HEK293 (cell line): ENCODE results near the gene PPY.
A peak's percentile ranks its signal among the peaks of the same experiment; 100 is the strongest.

Experiments used
- EGR2 ChIP-seq: fragments of 450-650 bp; formaldehyde crosslinking; IDR thresholded peaks from 2 replicates; pipeline ENCODE4 v1.5.1; 2016; ENCODE audit warnings: low read depth, missing biosample characterization, missing genetic modification characterization
- INSM2 ChIP-seq: fragments of 450-650 bp; formaldehyde crosslinking; IDR thresholded peaks from 2 replicates; pipeline ENCODE4 v1.5.1; 2016; ENCODE audit warnings: missing biosample characterization, missing genetic modification characterization
- KLF16 ChIP-seq: fragments of 450-650 bp; formaldehyde crosslinking; IDR thresholded peaks from 2 replicates; pipeline ENCODE4 v1.5.1; 2017; ENCODE audit warnings: missing biosample characterization, missing genetic modification characterization
- ZBTB11 ChIP-seq: fragments of 450-650 bp; formaldehyde crosslinking; conservative IDR thresholded peaks from 2 replicates; pipeline ENCODE4 v1.5.1; 2016; ENCODE audit warnings: low read depth, missing biosample characterization, missing genetic modification characterization
- ZBTB44 ChIP-seq: fragments of 450-650 bp; IDR thresholded peaks from 2 replicates; pipeline ENCODE4 v1.5.1; 2018; ENCODE audit warnings: missing biosample characterization, mild to moderate bottlenecking, missing genetic modification characterization
- ZBTB7A ChIP-seq: fragments of 450-650 bp; formaldehyde crosslinking; IDR thresholded peaks from 2 replicates; pipeline ENCODE4 v1.5.1; 2016; ENCODE audit warnings: low read depth, missing biosample characterization, missing genetic modification characterization
- ZNF112 ChIP-seq: fragments of 450-650 bp; formaldehyde crosslinking; IDR thresholded peaks from 2 replicates; pipeline ENCODE4 v1.5.0; 2017; ENCODE audit warnings: missing biosample characterization, missing genetic modification characterization
- ZNF121 ChIP-seq: fragments of 450-650 bp; formaldehyde crosslinking; IDR thresholded peaks from 2 replicates; pipeline ENCODE4 v1.5.1; 2016; ENCODE audit warnings: missing biosample characterization, missing genetic modification characterization
- ZNF302 ChIP-seq: fragments of 450-650 bp; formaldehyde crosslinking; IDR thresholded peaks from 2 replicates; pipeline ENCODE4 v1.5.1; 2016; ENCODE audit warnings: missing biosample characterization, missing genetic modification characterization, low read depth
- ZNF366 ChIP-seq: fragments of 450-650 bp; formaldehyde crosslinking; conservative IDR thresholded peaks from 2 replicates; pipeline ENCODE4 v1.5.1; 2016; ENCODE audit warnings: missing biosample characterization, missing genetic modification characterization
- ZNF426 ChIP-seq: fragments of 450-650 bp; formaldehyde crosslinking; IDR thresholded peaks from 2 replicates; pipeline ENCODE4 v1.5.1; 2017; ENCODE audit warnings: missing biosample characterization, missing genetic modification characterization, mild to moderate bottlenecking, inconsistent platforms, moderate library complexity
- ZNF529 ChIP-seq: fragments of 450-650 bp; formaldehyde crosslinking; IDR thresholded peaks from 2 replicates; pipeline ENCODE4 v1.5.1; 2017; ENCODE audit warnings: missing genetic modification characterization, missing biosample characterization; ENCODE audit not compliant: insufficient replicate concordance
- ZNF549 ChIP-seq: fragments of 450-650 bp; IDR thresholded peaks from 2 replicates; pipeline ENCODE4 v1.5.1; 2018; ENCODE audit warnings: missing biosample characterization, missing genetic modification characterization, mild to moderate bottlenecking, inconsistent platforms, moderate library complexity
- ZNF560 ChIP-seq: fragments of 450-650 bp; formaldehyde crosslinking; IDR thresholded peaks from 2 replicates; pipeline ENCODE4 v1.5.1; 2017; ENCODE audit warnings: missing biosample characterization, missing genetic modification characterization, borderline replicate concordance
- ZNF658 ChIP-seq: fragments of 450-650 bp; formaldehyde crosslinking; IDR thresholded peaks from 2 replicates; pipeline ENCODE4; 2016; ENCODE audit warnings: missing biosample characterization, missing genetic modification characterization
- ZNF701 ChIP-seq: fragments of 450-650 bp; formaldehyde crosslinking; IDR thresholded peaks from 2 replicates; pipeline ENCODE4 v1.5.1; 2016; ENCODE audit warnings: missing biosample characterization, missing genetic modification characterization
- ZNF791 ChIP-seq: fragments of 450-650 bp; formaldehyde crosslinking; IDR thresholded peaks from 2 replicates; pipeline ENCODE4 v1.5.1; 2016; ENCODE audit warnings: missing biosample characterization, missing genetic modification characterization
- TF ChIP-seq, protein P1 (sequence below): fragments of 450-650 bp; formaldehyde crosslinking; IDR thresholded peaks from 2 replicates; pipeline ENCODE4 v1.5.1; 2016; ENCODE audit warnings: missing biosample characterization, missing genetic modification characterization, borderline replicate concordance
- TF ChIP-seq, protein P2 (sequence below): fragments of 450-650 bp; formaldehyde crosslinking; IDR thresholded peaks from 2 replicates; pipeline ENCODE4 v1.5.1; 2017; ENCODE audit warnings: missing biosample characterization, mild to moderate bottlenecking, missing genetic modification characterization, moderate library complexity
- TF ChIP-seq, protein P3 (sequence below): fragments of 450-650 bp; formaldehyde crosslinking; IDR thresholded peaks from 2 replicates; pipeline ENCODE4 v1.5.1; 2016; ENCODE audit warnings: missing biosample characterization, missing genetic modification characterization
- TF ChIP-seq, protein P4 (sequence below): IDR thresholded peaks from 2 replicates; pipeline ENCODE4 v1.6.1; 2011; ENCODE audit warnings: mild to moderate bottlenecking, low read depth, low read length, borderline replicate concordance
- TF ChIP-seq, protein P5 (sequence below): fragments of 450-650 bp; formaldehyde crosslinking; IDR thresholded peaks from 2 replicates; pipeline ENCODE4; 2016; ENCODE audit warnings: missing biosample characterization, missing genetic modification characterization

Gene PPY

GRCh38 chr17:43905985-43906852 lies 36.1 kb downstream of the PPY start (continued):
- TF ChIP-seq, protein P1, sequence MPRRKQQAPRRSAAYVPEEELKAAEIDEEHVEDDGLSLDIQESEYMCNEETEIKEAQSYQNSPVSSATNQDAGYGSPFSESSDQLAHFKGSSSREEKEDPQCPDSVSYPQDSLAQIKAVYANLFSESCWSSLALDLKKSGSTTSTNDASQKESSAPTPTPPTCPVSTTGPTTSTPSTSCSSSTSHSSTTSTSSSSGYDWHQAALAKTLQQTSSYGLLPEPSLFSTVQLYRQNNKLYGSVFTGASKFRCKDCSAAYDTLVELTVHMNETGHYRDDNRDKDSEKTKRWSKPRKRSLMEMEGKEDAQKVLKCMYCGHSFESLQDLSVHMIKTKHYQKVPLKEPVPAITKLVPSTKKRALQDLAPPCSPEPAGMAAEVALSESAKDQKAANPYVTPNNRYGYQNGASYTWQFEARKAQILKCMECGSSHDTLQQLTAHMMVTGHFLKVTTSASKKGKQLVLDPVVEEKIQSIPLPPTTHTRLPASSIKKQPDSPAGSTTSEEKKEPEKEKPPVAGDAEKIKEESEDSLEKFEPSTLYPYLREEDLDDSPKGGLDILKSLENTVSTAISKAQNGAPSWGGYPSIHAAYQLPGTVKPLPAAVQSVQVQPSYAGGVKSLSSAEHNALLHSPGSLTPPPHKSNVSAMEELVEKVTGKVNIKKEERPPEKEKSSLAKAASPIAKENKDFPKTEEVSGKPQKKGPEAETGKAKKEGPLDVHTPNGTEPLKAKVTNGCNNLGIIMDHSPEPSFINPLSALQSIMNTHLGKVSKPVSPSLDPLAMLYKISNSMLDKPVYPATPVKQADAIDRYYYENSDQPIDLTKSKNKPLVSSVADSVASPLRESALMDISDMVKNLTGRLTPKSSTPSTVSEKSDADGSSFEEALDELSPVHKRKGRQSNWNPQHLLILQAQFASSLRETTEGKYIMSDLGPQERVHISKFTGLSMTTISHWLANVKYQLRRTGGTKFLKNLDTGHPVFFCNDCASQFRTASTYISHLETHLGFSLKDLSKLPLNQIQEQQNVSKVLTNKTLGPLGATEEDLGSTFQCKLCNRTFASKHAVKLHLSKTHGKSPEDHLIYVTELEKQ (tag by site-specific recombination): no peak
- no peak for TF ChIP-seq ZBTB44 (tag by site-specific recombination)
- TF ChIP-seq KLF16 (tag by site-specific recombination): peak; percentile 98
- no peak for TF ChIP-seq EGR2 (tag by site-specific recombination)
- no peak for TF ChIP-seq ZNF549 (tag by site-specific recombination)
- 0 out of 2 replicates have a peak, but pooled peaks have one; percentile 23 for TF ChIP-seq INSM2 (tag by site-specific recombination)
- TF ChIP-seq ZNF302 (tag by site-specific recombination): no peak
- TF ChIP-seq, protein P2, sequence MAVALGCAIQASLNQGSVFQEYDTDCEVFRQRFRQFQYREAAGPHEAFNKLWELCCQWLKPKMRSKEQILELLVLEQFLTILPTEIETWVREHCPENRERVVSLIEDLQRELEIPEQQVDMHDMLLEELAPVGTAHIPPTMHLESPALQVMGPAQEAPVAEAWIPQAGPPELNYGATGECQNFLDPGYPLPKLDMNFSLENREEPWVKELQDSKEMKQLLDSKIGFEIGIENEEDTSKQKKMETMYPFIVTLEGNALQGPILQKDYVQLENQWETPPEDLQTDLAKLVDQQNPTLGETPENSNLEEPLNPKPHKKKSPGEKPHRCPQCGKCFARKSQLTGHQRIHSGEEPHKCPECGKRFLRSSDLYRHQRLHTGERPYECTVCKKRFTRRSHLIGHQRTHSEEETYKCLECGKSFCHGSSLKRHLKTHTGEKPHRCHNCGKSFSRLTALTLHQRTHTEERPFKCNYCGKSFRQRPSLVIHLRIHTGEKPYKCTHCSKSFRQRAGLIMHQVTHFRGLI: no peak
- TF ChIP-seq ZNF112: no peak
- TF ChIP-seq ZNF121 (tag by site-specific recombination): no peak
- TF ChIP-seq, protein P3, sequence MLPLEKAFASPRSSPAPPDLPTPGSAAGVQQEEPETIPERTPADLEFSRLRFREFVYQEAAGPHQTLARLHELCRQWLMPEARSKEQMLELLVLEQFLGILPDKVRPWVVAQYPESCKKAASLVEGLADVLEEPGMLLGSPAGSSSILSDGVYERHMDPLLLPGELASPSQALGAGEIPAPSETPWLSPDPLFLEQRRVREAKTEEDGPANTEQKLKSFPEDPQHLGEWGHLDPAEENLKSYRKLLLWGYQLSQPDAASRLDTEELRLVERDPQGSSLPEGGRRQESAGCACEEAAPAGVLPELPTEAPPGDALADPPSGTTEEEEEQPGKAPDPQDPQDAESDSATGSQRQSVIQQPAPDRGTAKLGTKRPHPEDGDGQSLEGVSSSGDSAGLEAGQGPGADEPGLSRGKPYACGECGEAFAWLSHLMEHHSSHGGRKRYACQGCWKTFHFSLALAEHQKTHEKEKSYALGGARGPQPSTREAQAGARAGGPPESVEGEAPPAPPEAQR: no peak
- no peak for TF ChIP-seq ZBTB7A (tag by site-specific recombination)
- TF ChIP-seq, protein P4, sequence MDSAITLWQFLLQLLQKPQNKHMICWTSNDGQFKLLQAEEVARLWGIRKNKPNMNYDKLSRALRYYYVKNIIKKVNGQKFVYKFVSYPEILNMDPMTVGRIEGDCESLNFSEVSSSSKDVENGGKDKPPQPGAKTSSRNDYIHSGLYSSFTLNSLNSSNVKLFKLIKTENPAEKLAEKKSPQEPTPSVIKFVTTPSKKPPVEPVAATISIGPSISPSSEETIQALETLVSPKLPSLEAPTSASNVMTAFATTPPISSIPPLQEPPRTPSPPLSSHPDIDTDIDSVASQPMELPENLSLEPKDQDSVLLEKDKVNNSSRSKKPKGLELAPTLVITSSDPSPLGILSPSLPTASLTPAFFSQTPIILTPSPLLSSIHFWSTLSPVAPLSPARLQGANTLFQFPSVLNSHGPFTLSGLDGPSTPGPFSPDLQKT: no peak
- no peak for TF ChIP-seq ZNF791 (tag by site-specific recombination)
- TF ChIP-seq, protein P5, sequence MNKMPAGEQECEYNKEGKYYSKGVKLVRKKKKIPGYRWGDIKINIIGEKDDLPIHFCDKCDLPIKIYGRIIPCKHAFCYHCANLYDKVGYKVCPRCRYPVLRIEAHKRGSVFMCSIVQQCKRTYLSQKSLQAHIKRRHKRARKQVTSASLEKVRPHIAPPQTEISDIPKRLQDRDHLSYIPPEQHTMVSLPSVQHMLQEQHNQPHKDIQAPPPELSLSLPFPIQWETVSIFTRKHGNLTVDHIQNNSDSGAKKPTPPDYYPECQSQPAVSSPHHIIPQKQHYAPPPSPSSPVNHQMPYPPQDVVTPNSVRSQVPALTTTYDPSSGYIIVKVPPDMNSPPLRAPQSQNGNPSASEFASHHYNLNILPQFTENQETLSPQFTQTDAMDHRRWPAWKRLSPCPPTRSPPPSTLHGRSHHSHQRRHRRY: no peak
- TF ChIP-seq ZNF529 (tag by site-specific recombination): no peak
- TF ChIP-seq ZNF658 (tag by site-specific recombination): no peak
- TF ChIP-seq ZNF560 (tag by site-specific recombination): no peak
- TF ChIP-seq ZNF366 (tag by site-specific recombination): peak; percentile 100
- no peak for TF ChIP-seq ZNF701 (tag by site-specific recombination)
- TF ChIP-seq ZNF426: no peak
- no peak for TF ChIP-seq ZBTB11 (tag by site-specific recombination)
